Measurements from ENCODE around the gene MVP.
A peak's percentile ranks its signal among the peaks of the same experiment; 100 is the strongest.
"Not testable (repeated sequence)": the region's sequence is repeated elsewhere in the genome, so short reads cannot be mapped to it uniquely, and the experiment has no call there.

MVP gene

GRCh38 chr16:29784157-29784556 lies 36.1 kb upstream of the MVP start:
- no peak for TF ChIP-seq CTCF (IDR thresholded peaks at IDR 0.05; ENCODE audit: low read depth, low read length)
- no peak for DNase-seq (ENCODE audit: low read depth in 2 of 2)
- H3K4me3 ChIP-seq (replicated peaks in 1 of 2; ENCODE audit: low read depth in 2 of 2, low read length in 2 of 2) = no peak overlapping the region

- peak; percentile 65 to 74 for DNase-seq (ENCODE audit: low read depth in 2 of 2)
- TF ChIP-seq CTCF (IDR thresholded peaks at IDR 0.05; ENCODE audit: low read depth, low read length) = peak; percentile 88
- H3K4me3 ChIP-seq (replicated peaks in 1 of 2; ENCODE audit: low read depth in 2 of 2, low read length in 2 of 2) = peak overlapping the region; percentile 19 to 29
These were observed 35.3 kb upstream of the MVP start for GRCh38 chr16:29784901-29785500.

GRCh38 chr16:29787155-29787554 lies 33.1 kb upstream of the MVP start:
- not testable (repeated sequence) for H3K4me3 ChIP-seq (replicated peaks in 1 of 2; ENCODE audit: low read depth in 2 of 2, low read length in 2 of 2); DNase-seq (ENCODE audit: low read depth in 2 of 2)

- no peak for DNase-seq (ENCODE audit: low read depth in 2 of 2)
- peak overlapping the region; percentile 96 to 97 for H3K4me3 ChIP-seq (replicated peaks in 1 of 2; ENCODE audit: low read depth in 2 of 2, low read length in 2 of 2)
- TF ChIP-seq CTCF (IDR thresholded peaks at IDR 0.05; ENCODE audit: low read depth, low read length) = no peak
These were observed 30.5 kb upstream of the MVP start for GRCh38 chr16:29789775-29790182.

- peak within 1 kb of the TSS; percentile 96 to 97 for H3K4me3 ChIP-seq (replicated peaks in 1 of 2; ENCODE audit: low read depth in 2 of 2, low read length in 2 of 2)
- peak; percentile 73 for TF ChIP-seq CTCF (IDR thresholded peaks at IDR 0.05; ENCODE audit: low read depth, low read length)
- DNase-seq (ENCODE audit: low read depth in 2 of 2) = peak; percentile 99
These were observed 29.9 kb upstream of the MVP start, which contains the start of gene KIF22 for GRCh38 chr16:29790183-29790948. Gene KIF22, plus strand, starts transcription at chr16:29790751. Its CDS starts 9 bp downstream, at chr16:29790760.

- no peak for TF ChIP-seq CTCF (IDR thresholded peaks at IDR 0.05; ENCODE audit: low read depth, low read length)
- H3K4me3 ChIP-seq (replicated peaks in 1 of 2; ENCODE audit: low read depth in 2 of 2, low read length in 2 of 2) = peak overlapping the region; percentile 96 to 97
- DNase-seq (ENCODE audit: low read depth in 2 of 2) = peak in 1 of 2 donors; percentile 16
These were observed 29.1 kb upstream of the MVP start for GRCh38 chr16:29790949-29791844.
